Measurements from ENCODE around the gene PCTP.

PCTP gene

GRCh38 chr17:55722742-55723487 lies 27.9 kb upstream of the PCTP start, which contains the start of gene TMEM100:
Gene TMEM100 (minus strand): TSS chr17:55722864. CDS start chr17:55721070, 1,794 bp downstream.
- TF ChIP-seq CTCF (IDR thresholded peaks at IDR 0.05) = no peak

- TF ChIP-seq CTCF (IDR thresholded peaks at IDR 0.05) = no peak
Observed at GRCh38 chr17:55723488-55723848, 27.4 kb upstream of the PCTP start.

- no peak for TF ChIP-seq CTCF (IDR thresholded peaks at IDR 0.05)
Observed at GRCh38 chr17:55726440-55726839, 24.4 kb upstream of the PCTP start.

GRCh38 chr17:55727275-55727674 lies 23.6 kb upstream of the PCTP start:
- no peak for TF ChIP-seq CTCF (IDR thresholded peaks at IDR 0.05)

- TF ChIP-seq CTCF (IDR thresholded peaks at IDR 0.05) = no peak
Observed at GRCh38 chr17:55727920-55728319, 22.9 kb upstream of the PCTP start.

GRCh38 chr17:55728361-55728760 lies 22.5 kb upstream of the PCTP start:
- TF ChIP-seq CTCF (IDR thresholded peaks at IDR 0.05) = no peak

GRCh38 chr17:55728833-55729232 lies 22.0 kb upstream of the PCTP start:
- no peak for TF ChIP-seq CTCF (IDR thresholded peaks at IDR 0.05)

GRCh38 chr17:55729484-55729883 lies 21.4 kb upstream of the PCTP start:
- no peak for TF ChIP-seq CTCF (IDR thresholded peaks at IDR 0.05)

Data from LNCAP (cell line).